SKM-1 (cell line): ENCODE measurements around the gene ESYT2.
"Not testable (repeated sequence)": the region's sequence is repeated elsewhere in the genome, so short reads cannot be mapped to it uniquely, and the experiment has no call there.

Experiments used
- DNase-seq: peaks from one replicate; lab custom pipeline; 2025; ENCODE audit not compliant: unreplicated experiment; lab: John Stamatoyannopoulos, UW

ESYT2 gene

GRCh38 chr7:158829342-158830210, at the start of gene ESYT2:
TSS of gene ESYT2 (minus strand) at chr7:158829509. CDS start at chr7:158829418, 91 bp downstream.
- peak; percentile 53 for DNase-seq

- DNase-seq: not testable (repeated sequence)
Observed at GRCh38 chr7:158878151-158879079, 49.1 kb upstream of the ESYT2 start.

GRCh38 chr7:158876984-158877383, 47.7 kb upstream of the ESYT2 start:
- DNase-seq: no peak

GRCh38 chr7:158869876-158870275, 40.6 kb upstream of the ESYT2 start:
- DNase-seq: no peak

- no peak for DNase-seq
Observed at GRCh38 chr7:158868764-158869410, 39.6 kb upstream of the ESYT2 start.

- no peak for DNase-seq
Observed at GRCh38 chr7:158867214-158867984, 38.1 kb upstream of the ESYT2 start.

GRCh38 chr7:158865977-158866376, 36.7 kb upstream of the ESYT2 start:
- DNase-seq: no peak

- DNase-seq: no peak
Observed at GRCh38 chr7:158865462-158865922, 36.2 kb upstream of the ESYT2 start.

- DNase-seq: no peak
Observed at GRCh38 chr7:158864833-158865232, 35.5 kb upstream of the ESYT2 start.

- DNase-seq: no peak
Observed at GRCh38 chr7:158864507-158864820, 35.2 kb upstream of the ESYT2 start.

- DNase-seq: no peak
Observed at GRCh38 chr7:158863611-158864506, 34.5 kb upstream of the ESYT2 start.

- not testable (repeated sequence) for DNase-seq
Observed at GRCh38 chr7:158862985-158863610, 33.8 kb upstream of the ESYT2 start.

GRCh38 chr7:158861936-158862704, 32.8 kb upstream of the ESYT2 start:
- no peak for DNase-seq

GRCh38 chr7:158861004-158861787, 31.9 kb upstream of the ESYT2 start:
- DNase-seq: no peak

- no peak for DNase-seq
Observed at GRCh38 chr7:158860394-158860793, 31.1 kb upstream of the ESYT2 start.

GRCh38 chr7:158858592-158859503, 29.5 kb upstream of the ESYT2 start:
- no peak for DNase-seq
